GM21723 (cell line): ENCODE results near the gene CD248.

Experiments
- ATAC-seq: cut with Tn5 transposase; IDR thresholded peaks from one replicate; pipeline ENCODE4 v1.9.1; 2021; ENCODE audit warnings: mild to moderate bottlenecking, moderate library complexity; ENCODE audit not compliant: unreplicated experiment

CD248 gene

GRCh38 chr11:66341502-66342126 is 24.8 kb upstream of the CD248 start:
- no peak for ATAC-seq

- ATAC-seq, result no peak
These were observed 24.0 kb upstream of the CD248 start for GRCh38 chr11:66340596-66341501.

GRCh38 chr11:66339686-66340483 is 23.0 kb upstream of the CD248 start:
- ATAC-seq, result no peak

GRCh38 chr11:66339162-66339675 is 22.4 kb upstream of the CD248 start:
- ATAC-seq, result no peak

GRCh38 chr11:66338276-66339161 is 21.7 kb upstream of the CD248 start:
- ATAC-seq, result no peak

GRCh38 chr11:66337103-66337899 is 20.5 kb upstream of the CD248 start:
- no peak for ATAC-seq

- peak; percentile 69 for ATAC-seq
These were observed 19.6 kb upstream of the CD248 start, which contains the start of gene RIN1 for GRCh38 chr11:66336234-66337102. RIN1 (minus strand) TSS chr11:66336434; CDS start chr11:66336402, 32 bp downstream.

- no peak for ATAC-seq
These were observed 18.8 kb upstream of the CD248 start for GRCh38 chr11:66335531-66336233.

- no peak for ATAC-seq
These were observed 18.0 kb upstream of the CD248 start for GRCh38 chr11:66334605-66335442.

- ATAC-seq, result no peak
These were observed 17.2 kb upstream of the CD248 start for GRCh38 chr11:66333896-66334604.

GRCh38 chr11:66333220-66333877 is 16.5 kb upstream of the CD248 start:
- no peak for ATAC-seq

GRCh38 chr11:66332371-66333219 is 15.8 kb upstream of the CD248 start:
- ATAC-seq, result no peak

GRCh38 chr11:66331542-66332370 is 14.9 kb upstream of the CD248 start:
- no peak for ATAC-seq

GRCh38 chr11:66330931-66331330 is 14.1 kb upstream of the CD248 start:
- ATAC-seq, result no peak
